Trophoblast cell (in vitro differentiated cells and primary cell): ENCODE measurements around the gene IL33.
A peak's percentile ranks its signal among the peaks of the same experiment; 100 is the strongest.

ENCODE experiments used
- DNase-seq, 2 donors: peaks; one replicate each; pipeline ENCODE4 v3.0.0-alpha.2; 2016
- H2AFZ ChIP-seq: 2 replicates; pipeline ENCODE4 v1.6.1; 2013; ENCODE audit warnings: low read length, moderate library complexity, mild to moderate bottlenecking; ENCODE audit not compliant: insufficient read depth, poor library complexity
- H2AK5ac ChIP-seq: 2 replicates; pipeline ENCODE4 v1.6.1; 2013; ENCODE audit warnings: mild to moderate bottlenecking, low read length
- H2BK120ac ChIP-seq: 2 replicates; pipeline ENCODE4 v1.6.1; 2013; ENCODE audit warnings: low read length, mild to moderate bottlenecking, moderate library complexity; ENCODE audit not compliant: insufficient read depth, poor library complexity
- H2BK12ac ChIP-seq: 2 replicates; pipeline ENCODE4 v1.6.1; 2013; ENCODE audit warnings: mild to moderate bottlenecking, low read length, moderate library complexity
- H2BK5ac ChIP-seq: 2 replicates; pipeline ENCODE4 v1.6.1; 2013; ENCODE audit warnings: low read length, low read depth, moderate library complexity, mild to moderate bottlenecking; ENCODE audit not compliant: poor library complexity
- H3K14ac ChIP-seq: 2 replicates; pipeline ENCODE4 v1.6.1; 2013; ENCODE audit warnings: mild to moderate bottlenecking, low read length
- H3K18ac ChIP-seq: 2 replicates; pipeline ENCODE4 v1.6.1; 2013; ENCODE audit warnings: mild to moderate bottlenecking, low read length
- H3K23ac ChIP-seq: 2 replicates; pipeline ENCODE4 v1.6.1; 2013; ENCODE audit warnings: low read length
- H3K27ac ChIP-seq: 2 replicates; pipeline ENCODE4 v1.5.1; 2013; ENCODE audit warnings: low read depth, mild to moderate bottlenecking, inconsistent platforms, low read length, moderate library complexity
- H3K27me3 ChIP-seq: 2 replicates; pipeline ENCODE4 v1.6.1; 2013; ENCODE audit warnings: inconsistent platforms, mild to moderate bottlenecking, low read length, moderate library complexity; ENCODE audit not compliant: insufficient read depth
- H3K36me3 ChIP-seq, 2 experiments: 1 replicate in 1 of 2; 2 replicates in 1 of 2; pipeline ENCODE4 v1.6.1; 2013; ENCODE audit warnings: low read length in 2 of 2, mild to moderate bottlenecking in 2 of 2, moderate library complexity in 1 of 2; ENCODE audit not compliant: insufficient read depth in 2 of 2, control insufficient read depth in 1 of 2
- H3K4ac ChIP-seq: 2 replicates; pipeline ENCODE4 v1.6.1; 2013; ENCODE audit warnings: low read depth, mild to moderate bottlenecking, low read length, moderate library complexity
- H3K4me1 ChIP-seq, 2 experiments: 1 replicate in 1 of 2; 2 replicates in 1 of 2; pipeline ENCODE4 v1.6.1; 2013; ENCODE audit warnings: low read length in 2 of 2, mild to moderate bottlenecking in 2 of 2, moderate library complexity in 1 of 2; ENCODE audit not compliant: insufficient read depth in 2 of 2, control insufficient read depth in 1 of 2
- H3K4me2 ChIP-seq: 2 replicates; pipeline ENCODE4 v1.6.1; 2013; ENCODE audit warnings: inconsistent platforms, mild to moderate bottlenecking, low read length, moderate library complexity
- H3K4me3 ChIP-seq: 2 replicates; pipeline ENCODE4 v1.5.1; 2013; ENCODE audit warnings: mild to moderate bottlenecking, low read depth, low read length, inconsistent platforms
- H3K79me1 ChIP-seq: one replicate; pipeline ENCODE4 v1.6.1; 2013; ENCODE audit warnings: low read length
- H3K79me2 ChIP-seq: 2 replicates; pipeline ENCODE4 v1.6.1; 2013; ENCODE audit warnings: low read length, mild to moderate bottlenecking; ENCODE audit not compliant: control insufficient read depth, insufficient read depth, poor library complexity
- H3K9ac ChIP-seq: 2 replicates; pipeline ENCODE4 v1.6.1; 2013; ENCODE audit warnings: mild to moderate bottlenecking, low read length
- H3K9me3 ChIP-seq: 2 replicates; pipeline ENCODE4 v1.6.1; 2013; ENCODE audit warnings: low read depth, mild to moderate bottlenecking, control low read depth, inconsistent platforms, low read length; ENCODE audit not compliant: insufficient read depth
- H4K12ac ChIP-seq: 2 replicates; pipeline ENCODE4 v1.6.1; 2013; ENCODE audit warnings: low read depth, mild to moderate bottlenecking, low read length, moderate library complexity
- H4K8ac ChIP-seq: 2 replicates; pipeline ENCODE4 v1.6.1; 2013; ENCODE audit warnings: low read depth, mild to moderate bottlenecking, low read length, moderate library complexity
- H4K91ac ChIP-seq: one replicate; pipeline ENCODE4 v1.6.1; 2013; ENCODE audit warnings: low read depth, mild to moderate bottlenecking, low read length, moderate library complexity
- WGBS: extraction: QIAGEN DNeasy Blood & Tissue Kit; methylation state at CpG from one replicate; pipeline ENCODE4 v1.1.7; 2013; ENCODE audit warnings: missing lambda C conversion rate; ENCODE audit not compliant: insufficient read length, insufficient coverage; ENCODE audit errors: extremely low coverage; 5-methylcytosine and 5-hydroxymethylcytosine counted together

IL33 gene

GRCh38 chr9:6219040-6219439 is 3.4 kb downstream of the IL33 start:
- Histone ChIP-seq H3K4me2 (no peak overlapping the region), H3K36me3 (no peaks in the 10 kb centered on the region), H3K9ac (no peak overlapping the region), H3K4me3 (no peak overlapping the region), H3K27me3 (no peaks in the 10 kb centered on the region), H4K91ac (no peak overlapping the region), H2BK5ac (no peak overlapping the region), H3K18ac (no peak overlapping the region), H3K79me1 (no peaks in the 10 kb centered on the region), H3K9me3 (no peaks in the 10 kb centered on the region), H3K79me2 (no peaks in the 10 kb centered on the region), H3K4ac (no peak overlapping the region), H2BK120ac (no peak overlapping the region), H2AK5ac (peak overlapping the region; percentile 79), H3K14ac (no peak overlapping the region), H3K23ac (no peak overlapping the region), H3K4me1 (no peaks in the 10 kb centered on the region), H2AFZ (no peak overlapping the region), H2BK12ac (no peak overlapping the region), H4K8ac (no peak overlapping the region), H3K27ac (no peak overlapping the region), H4K12ac (no peak overlapping the region)
- no CpG with 5 or more reads among the region's 4 CpGs for WGBS
- DNase-seq: no peak

- Histone ChIP-seq H3K18ac (no peak overlapping the region), H3K79me2 (no peaks in the 10 kb centered on the region)
- no CpG with 5 or more reads among the region's 2 CpGs for WGBS
Measured at GRCh38 chr9:6219981-6220380, 4.4 kb downstream of the IL33 start.

DNA sequence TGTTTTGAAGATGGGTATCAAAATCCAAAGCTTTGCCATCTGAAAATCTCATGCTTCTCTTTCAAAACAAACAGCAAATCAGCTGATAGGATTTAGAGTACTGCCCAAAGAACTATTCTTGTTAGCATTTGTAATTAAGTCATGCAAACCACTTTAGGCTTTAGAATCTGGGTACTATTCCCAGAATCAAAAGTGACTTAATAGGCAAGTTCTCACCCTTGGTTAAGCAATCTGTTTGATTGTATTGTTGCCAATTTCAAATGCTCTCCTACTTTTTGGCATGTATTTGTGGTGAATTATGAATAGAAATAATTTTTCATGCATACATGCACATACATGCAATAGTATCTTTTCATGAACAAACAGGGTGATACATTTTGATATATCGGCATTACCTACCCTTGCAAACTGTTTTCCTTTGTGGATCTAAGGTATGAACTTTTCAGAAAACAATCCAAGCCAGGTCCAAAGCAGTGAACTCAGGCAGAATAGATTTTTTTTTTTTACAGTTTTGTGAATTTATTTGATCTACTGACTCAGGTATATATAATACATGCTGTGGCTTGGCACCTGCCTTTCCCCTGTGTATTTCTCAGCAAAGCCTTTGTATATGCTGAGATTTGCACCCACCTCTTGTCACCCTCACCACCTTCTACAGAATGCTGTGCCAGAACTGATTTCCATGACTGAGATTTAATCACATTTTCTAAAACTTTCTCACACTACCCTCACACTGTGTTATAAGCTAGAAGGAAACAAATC is 9.0 kb downstream of the IL33 start:
- Histone ChIP-seq H3K18ac (no peak overlapping the region), H3K79me2 (no peaks in the 10 kb centered on the region), H3K27me3 (no peaks in the 10 kb centered on the region), H3K27ac (no peak overlapping the region), H3K36me3 (no peaks in the 10 kb centered on the region), H3K4ac (no peak overlapping the region), H3K4me1 (no peaks in the 10 kb centered on the region), H3K9me3 (no peaks in the 10 kb centered on the region), H3K23ac (no peak overlapping the region), H4K8ac (no peak overlapping the region), H3K4me2 (no peak overlapping the region), H4K12ac (no peak overlapping the region), H3K14ac (no peak overlapping the region), H2BK5ac (no peak overlapping the region), H2BK120ac (no peak overlapping the region), H2AK5ac (no peak overlapping the region), H3K9ac (no peak overlapping the region), H3K4me3 (no peak overlapping the region), H2BK12ac (no peak overlapping the region), H2AFZ (no peak overlapping the region), H3K79me1 (no peaks in the 10 kb centered on the region), H4K91ac (no peak overlapping the region)
- DNase-seq: no peak
- WGBS: no CpG with 5 or more reads among the region's 1 CpG

More at GRCh38 chr9:6219981-6220380, 4.4 kb downstream of the IL33 start:
- Histone ChIP-seq H3K79me1 (no peaks in the 10 kb centered on the region), H3K9ac (no peak overlapping the region), H3K14ac (no peak overlapping the region), H3K36me3 (no peaks in the 10 kb centered on the region), H2AK5ac (no peak overlapping the region), H4K8ac (no peak overlapping the region), H3K27ac (no peak overlapping the region), H3K23ac (no peak overlapping the region), H2BK12ac (no peak overlapping the region), H3K4me1 (no peaks in the 10 kb centered on the region), H3K4me3 (no peak overlapping the region), H3K4ac (no peak overlapping the region), H3K4me2 (no peak overlapping the region), H3K27me3 (no peaks in the 10 kb centered on the region), H2AFZ (no peak overlapping the region), H3K9me3 (no peaks in the 10 kb centered on the region), H4K12ac (no peak overlapping the region), H2BK5ac (no peak overlapping the region), H4K91ac (no peak overlapping the region), H2BK120ac (no peak overlapping the region)
- no peak for DNase-seq

GRCh38 chr9:6226696-6227095 is 11.1 kb downstream of the IL33 start:
- no peak overlapping the region for H2BK5ac ChIP-seq
- H3K14ac ChIP-seq: no peak overlapping the region
- no peaks in the 10 kb centered on the region for H3K79me2 ChIP-seq
- H2AFZ ChIP-seq: no peak overlapping the region
- no peaks in the 10 kb centered on the region for H3K27me3 ChIP-seq
- H4K12ac ChIP-seq: no peak overlapping the region
- H2BK120ac ChIP-seq: no peak overlapping the region
- H3K79me1 ChIP-seq: no peaks in the 10 kb centered on the region
- no peak overlapping the region for H2AK5ac ChIP-seq
- H4K91ac ChIP-seq: no peak overlapping the region
- no peak overlapping the region for H3K27ac ChIP-seq
- no CpG with 5 or more reads among the region's 1 CpG for WGBS
- no peak overlapping the region for H3K4me2 ChIP-seq
- no peak overlapping the region for H3K4ac ChIP-seq
- DNase-seq: no peak
- H3K36me3 ChIP-seq: no peaks in the 10 kb centered on the region
- H3K18ac ChIP-seq: no peak overlapping the region
- H3K9ac ChIP-seq: no peak overlapping the region
- H3K9me3 ChIP-seq: no peaks in the 10 kb centered on the region
- no peak overlapping the region for H2BK12ac ChIP-seq
- H3K23ac ChIP-seq: no peak overlapping the region
- no peak overlapping the region for H3K4me3 ChIP-seq
- no peaks in the 10 kb centered on the region for H3K4me1 ChIP-seq
- no peak overlapping the region for H4K8ac ChIP-seq
